K562 (cell line): ENCODE data around the gene FNDC11. TPM values are rescaled to one million over a fixed set of nuclear protein-coding genes. Genes with fewer than 3 reads are reported as not detected.

Source experiments
- CBFB ChIP-seq: sonication (generic); formaldehyde crosslinking; IDR thresholded peaks from 2 replicates; pipeline ENCODE4 v1.4.0; 2020; ENCODE audit warnings: mild to moderate bottlenecking, missing genetic modification reagents
- EP400 ChIP-seq: fragments of 450-650 bp; IDR thresholded peaks from 2 replicates; pipeline ENCODE4 v1.6.1; 2017; ENCODE audit warnings: antibody characterized with exemption, mild to moderate bottlenecking, moderate library complexity
- HMG20A ChIP-seq: fragments of 450-650 bp; formaldehyde crosslinking; conservative IDR thresholded peaks from 2 replicates; pipeline ENCODE4 v1.4.0; 2020; ENCODE audit warnings: mild to moderate bottlenecking, mixed read lengths
- JUND ChIP-seq, 2 experiments: IDR thresholded peaks; 2 replicates in 1 of 2; 3 replicates in 1 of 2; pipeline ENCODE4 v1.6.1; 2011; ENCODE audit warnings: borderline replicate concordance in 2 of 2, low read depth in 2 of 2, low read length in 2 of 2, improper control_type of control experiment in 1 of 2, missing biosample characterization in 1 of 2, missing genetic modification characterization in 1 of 2, missing genetic modification reagents in 1 of 2
- LCOR ChIP-seq: sonication (generic); formaldehyde crosslinking; IDR thresholded peaks from 2 replicates; pipeline ENCODE4 v1.8.0; 2022; ENCODE audit warnings: mild to moderate bottlenecking, missing genetic modification reagents
- MCM7 ChIP-seq, 2 experiments: fragments of 450-650 bp; IDR thresholded peaks; 2 replicates each; pipeline ENCODE4 v1.6.1; 2016 to 2018
- MYC ChIP-seq, 2 experiments: fragments of 250-450 bp in 1 of 2; sonication (Bioruptor Pico) in 1 of 2; IDR thresholded peaks; 2 replicates each; pipeline versions ENCODE4 v1.5.1 to v1.6.1; 2012 to 2021; ENCODE audit warnings: low read depth in 2 of 2, borderline replicate concordance in 1 of 2, improper control_type of control experiment in 1 of 2, low read length in 1 of 2, mild to moderate bottlenecking in 1 of 2, moderate library complexity in 1 of 2
- RBM22 ChIP-seq: fragments of 200-400 bp; formaldehyde crosslinking; IDR thresholded peaks from 2 replicates; pipeline ENCODE4 v1.6.1; 2018; ENCODE audit warnings: low read length, low read depth; ENCODE audit not compliant: poor library complexity, severe bottlenecking
- SIX5 ChIP-seq, 2 experiments: IDR thresholded peaks; 2 replicates each; pipeline ENCODE4 v1.6.1; 2011; ENCODE audit warnings: low read length in 2 of 2, borderline replicate concordance in 1 of 2, low read depth in 1 of 2, mild to moderate bottlenecking in 1 of 2, moderate library complexity in 1 of 2; ENCODE audit not compliant: insufficient read depth in 1 of 2
- SP1 ChIP-seq: sonication (generic); formaldehyde crosslinking; IDR thresholded peaks from 2 replicates; pipeline ENCODE4 v1.8.1; 2022; ENCODE audit warnings: mild to moderate bottlenecking, missing genetic modification reagents
- TCF7 ChIP-seq: sonication (generic); IDR thresholded peaks from 2 replicates; pipeline ENCODE4 v1.6.1; 2016; ENCODE audit warnings: antibody characterized with exemption, borderline replicate concordance
- ZBTB7A ChIP-seq: IDR thresholded peaks from 2 replicates; pipeline ENCODE4 v1.6.1; 2011; ENCODE audit warnings: low read depth, mild to moderate bottlenecking, low read length, moderate library complexity, borderline replicate concordance; ENCODE audit not compliant: control insufficient read depth
- polyA plus RNA-seq, 8 experiments: library from polyadenylated mRNA; depleted of rRNA in 4 of 8; stranded (reverse) in 5 of 8; unstranded in 3 of 8; fragments of >200 nt; fragmentation: Nextera tagmentation in 2 of 8; fragmentation: Illumina TruSeq in 1 of 8; extraction: Ambion mirVana in 2 of 8; extraction: Trizol in 1 of 8; gene quantifications; 2 replicates each; pipeline versions ENCODE4 v1.2.1 to v1.2.3, GENCODE V29; 2011 to 2014; ENCODE audit warnings: inconsistent platforms in 1 of 8, missing spikeins in 1 of 8
- total RNA-seq, 7 experiments: library from RNA; depleted of rRNA in 6 of 7; stranded (reverse); fragments of >200 nt in 6 of 7; fragmentation: Illumina TruSeq in 2 of 7; extraction: Trizol in 2 of 7; gene quantifications; 2 replicates each; pipeline versions ENCODE4 v1.2.1 to v1.2.3, GENCODE V29; 2011 to 2021; ENCODE audit warnings: low replicate concordance in 1 of 7
- TF ChIP-seq, protein P1 (sequence below), 2 experiments: fragments of 450-650 bp in 1 of 2; sonication (generic) in 1 of 2; formaldehyde crosslinking; conservative IDR thresholded peaks; 2 replicates each; pipeline versions ENCODE4 v1.4.0 to v1.8.1; 2020 to 2022; ENCODE audit warnings: mild to moderate bottlenecking in 1 of 2, missing genetic modification reagents in 1 of 2
- TF ChIP-seq, protein P2 (sequence below), 2 experiments: fragments of 450-650 bp; conservative IDR thresholded peaks; 2 replicates each; pipeline ENCODE4 v1.6.1; 2017; ENCODE audit warnings: mild to moderate bottlenecking in 2 of 2, moderate library complexity in 2 of 2
- TF ChIP-seq, protein P3 (sequence below): sonication (generic); formaldehyde crosslinking; IDR thresholded peaks from 2 replicates; pipeline ENCODE4 v1.8.0; 2022; ENCODE audit warnings: mild to moderate bottlenecking, low read depth, missing genetic modification reagents
- TF ChIP-seq, protein P4 (sequence below): fragments of 450-650 bp; conservative IDR thresholded peaks from 2 replicates; pipeline ENCODE4 v1.6.1; 2016; ENCODE audit warnings: missing genetic modification characterization, low read depth, mild to moderate bottlenecking, missing compliant biosample characterization, moderate library complexity
- TF ChIP-seq, protein P5 (sequence below): sonication (generic); formaldehyde crosslinking; IDR thresholded peaks from 2 replicates; pipeline ENCODE4 v1.8.1; 2022; ENCODE audit warnings: missing genetic modification reagents

The FNDC11 gene
- total and polyA plus RNA-seq, 9 of the 15 experiments (the other 6 are each of a cell fraction or from before 2014, with no cell fraction given) = 0.08 to 2.3 (median 0.64) TPM; not detected in 2

DNA sequence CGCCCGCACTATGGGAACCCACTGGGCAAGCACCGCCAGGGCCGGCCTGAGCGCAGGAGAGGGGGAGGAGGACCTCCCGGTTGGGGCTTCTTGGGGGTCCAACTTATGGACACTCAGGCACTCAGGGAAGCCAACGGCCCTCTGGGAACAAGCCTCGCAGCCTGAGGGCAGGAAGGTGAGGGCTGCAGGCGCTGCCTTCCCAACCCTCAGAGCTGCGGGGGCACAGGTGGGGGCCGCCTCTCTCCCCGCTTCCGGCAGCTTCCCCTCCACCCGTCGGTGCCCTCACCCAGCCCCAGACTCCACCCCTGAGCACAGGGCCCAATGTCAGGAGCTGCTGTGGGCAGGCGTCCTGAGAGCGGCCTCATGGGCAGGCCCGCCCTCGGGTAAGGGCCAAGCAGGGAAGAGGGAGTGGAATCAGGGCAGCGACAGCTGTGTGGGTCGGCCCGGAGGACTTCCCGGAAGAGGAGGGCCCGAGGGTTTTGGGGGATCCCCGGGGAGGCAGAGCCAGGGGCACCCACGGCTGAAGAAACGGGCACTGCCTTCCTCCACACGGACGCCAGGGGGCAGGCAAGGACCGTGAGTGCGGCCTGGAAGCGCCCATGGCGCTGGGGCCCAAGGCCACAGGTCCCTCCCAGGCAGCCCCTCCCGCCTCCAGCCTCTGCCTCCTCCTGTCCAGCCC, 16.3 kb upstream of the FNDC11 start (continued):
- TF ChIP-seq, protein P1, sequence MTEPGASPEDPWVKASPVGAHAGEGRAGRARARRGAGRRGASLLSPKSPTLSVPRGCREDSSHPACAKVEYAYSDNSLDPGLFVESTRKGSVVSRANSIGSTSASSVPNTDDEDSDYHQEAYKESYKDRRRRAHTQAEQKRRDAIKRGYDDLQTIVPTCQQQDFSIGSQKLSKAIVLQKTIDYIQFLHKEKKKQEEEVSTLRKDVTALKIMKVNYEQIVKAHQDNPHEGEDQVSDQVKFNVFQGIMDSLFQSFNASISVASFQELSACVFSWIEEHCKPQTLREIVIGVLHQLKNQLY (CRISPR knock-in tag; conservative IDR thresholded peaks at IDR 0.05) = no peak
- TF ChIP-seq EP400 (no peak), SP1 (peak; percentile 44; the same call in 1 of the 2 replicates), RBM22 (no peak), SIX5 (IDR thresholded peaks at IDR 0.05; ENCODE audit: borderline replicate concordance in 1 of 2, insufficient read depth in 1 of 2, low read depth in 1 of 2, low read length in 2 of 2) (no peak), JUND (IDR thresholded peaks at IDR 0.05; ENCODE audit: borderline replicate concordance, low read depth, low read length) (peak; percentile 36; the same call in 1 of the 2 replicates), JUND (tag; IDR thresholded peaks at IDR 0.05; ENCODE audit: borderline replicate concordance, low read depth, low read length) (no peak; the same call in 2 of the 3 replicates), LCOR (CRISPR knock-in tag) (no peak), MYC (IDR thresholded peaks at IDR 0.05; ENCODE audit: low read depth, low read length) (peak; percentile 23; the same call in 1 of the 2 replicates), MYC (CRISPR knock-in tag; IDR thresholded peaks at IDR 0.05; ENCODE audit: borderline replicate concordance, low read depth) (no peak), TCF7 (no peak), ZBTB7A (peak; percentile 89), CBFB (CRISPR knock-in tag) (peak; percentile 35; the same call in 1 of the 2 replicates), HMG20A (no peak), MCM7 (IDR thresholded peaks at IDR 0.05) (no peak)
- TF ChIP-seq, protein P2, sequence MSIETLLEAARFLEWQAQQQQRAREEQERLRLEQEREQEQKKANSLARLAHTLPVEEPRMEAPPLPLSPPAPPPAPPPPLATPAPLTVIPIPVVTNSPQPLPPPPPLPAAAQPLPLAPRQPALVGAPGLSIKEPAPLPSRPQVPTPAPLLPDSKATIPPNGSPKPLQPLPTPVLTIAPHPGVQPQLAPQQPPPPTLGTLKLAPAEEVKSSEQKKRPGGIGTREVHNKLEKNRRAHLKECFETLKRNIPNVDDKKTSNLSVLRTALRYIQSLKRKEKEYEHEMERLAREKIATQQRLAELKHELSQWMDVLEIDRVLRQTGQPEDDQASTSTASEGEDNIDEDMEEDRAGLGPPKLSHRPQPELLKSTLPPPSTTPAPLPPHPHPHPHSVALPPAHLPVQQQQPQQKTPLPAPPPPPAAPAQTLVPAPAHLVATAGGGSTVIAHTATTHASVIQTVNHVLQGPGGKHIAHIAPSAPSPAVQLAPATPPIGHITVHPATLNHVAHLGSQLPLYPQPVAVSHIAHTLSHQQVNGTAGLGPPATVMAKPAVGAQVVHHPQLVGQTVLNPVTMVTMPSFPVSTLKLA (conservative IDR thresholded peaks at IDR 0.05) = 0 out of 4 replicates have a peak, but pooled peaks of 1 of the 2 experiments have one; percentile 27
- TF ChIP-seq, protein P3, sequence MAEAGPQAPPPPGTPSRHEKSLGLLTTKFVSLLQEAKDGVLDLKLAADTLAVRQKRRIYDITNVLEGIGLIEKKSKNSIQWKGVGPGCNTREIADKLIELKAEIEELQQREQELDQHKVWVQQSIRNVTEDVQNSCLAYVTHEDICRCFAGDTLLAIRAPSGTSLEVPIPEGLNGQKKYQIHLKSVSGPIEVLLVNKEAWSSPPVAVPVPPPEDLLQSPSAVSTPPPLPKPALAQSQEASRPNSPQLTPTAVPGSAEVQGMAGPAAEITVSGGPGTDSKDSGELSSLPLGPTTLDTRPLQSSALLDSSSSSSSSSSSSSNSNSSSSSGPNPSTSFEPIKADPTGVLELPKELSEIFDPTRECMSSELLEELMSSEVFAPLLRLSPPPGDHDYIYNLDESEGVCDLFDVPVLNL (CRISPR knock-in tag) = no peak
- TF ChIP-seq, protein P4, sequence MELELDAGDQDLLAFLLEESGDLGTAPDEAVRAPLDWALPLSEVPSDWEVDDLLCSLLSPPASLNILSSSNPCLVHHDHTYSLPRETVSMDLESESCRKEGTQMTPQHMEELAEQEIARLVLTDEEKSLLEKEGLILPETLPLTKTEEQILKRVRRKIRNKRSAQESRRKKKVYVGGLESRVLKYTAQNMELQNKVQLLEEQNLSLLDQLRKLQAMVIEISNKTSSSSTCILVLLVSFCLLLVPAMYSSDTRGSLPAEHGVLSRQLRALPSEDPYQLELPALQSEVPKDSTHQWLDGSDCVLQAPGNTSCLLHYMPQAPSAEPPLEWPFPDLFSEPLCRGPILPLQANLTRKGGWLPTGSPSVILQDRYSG (tag) = no peak
- TF ChIP-seq, protein P5, sequence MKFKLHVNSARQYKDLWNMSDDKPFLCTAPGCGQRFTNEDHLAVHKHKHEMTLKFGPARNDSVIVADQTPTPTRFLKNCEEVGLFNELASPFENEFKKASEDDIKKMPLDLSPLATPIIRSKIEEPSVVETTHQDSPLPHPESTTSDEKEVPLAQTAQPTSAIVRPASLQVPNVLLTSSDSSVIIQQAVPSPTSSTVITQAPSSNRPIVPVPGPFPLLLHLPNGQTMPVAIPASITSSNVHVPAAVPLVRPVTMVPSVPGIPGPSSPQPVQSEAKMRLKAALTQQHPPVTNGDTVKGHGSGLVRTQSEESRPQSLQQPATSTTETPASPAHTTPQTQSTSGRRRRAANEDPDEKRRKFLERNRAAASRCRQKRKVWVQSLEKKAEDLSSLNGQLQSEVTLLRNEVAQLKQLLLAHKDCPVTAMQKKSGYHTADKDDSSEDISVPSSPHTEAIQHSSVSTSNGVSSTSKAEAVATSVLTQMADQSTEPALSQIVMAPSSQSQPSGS = no peak
